Subcutaneous adipose tissue (tissue), 4 donors: Measurements from ENCODE around the gene GFRA4. TPM values are rescaled to one million over a fixed set of nuclear protein-coding genes. Genes with fewer than 3 reads are reported as not detected.

Source experiments
- total RNA-seq, 4 donors: library from RNA; depleted of rRNA; stranded (reverse); fragments of >200 nt; gene quantifications; one replicate each; pipeline ENCODE4 v1.1.0, GENCODE V29; 2016
- TF ChIP-seq, protein P1 (sequence below): fragments of 450-650 bp; IDR thresholded peaks from one replicate; pipeline ENCODE4 v1.5.1; 2016; ENCODE audit warnings: low read depth, mild to moderate bottlenecking, control low read depth, antibody characterized with exemption, moderate library complexity

Gene GFRA4
- total RNA-seq, 4 donors from 2014 or later: not detected

DNA sequence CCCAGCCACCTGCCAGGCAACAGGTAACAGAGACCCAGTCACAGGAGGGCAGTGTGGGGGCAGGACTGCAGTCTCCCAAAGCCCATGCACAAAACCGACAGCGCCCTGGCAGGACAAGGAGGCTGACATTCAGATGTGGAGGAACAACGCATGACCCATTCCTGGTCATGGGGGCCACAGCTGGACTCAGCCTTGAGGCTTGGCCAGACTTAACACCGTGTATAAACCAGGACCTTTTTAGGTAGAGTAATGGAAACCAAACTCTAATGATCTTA, 8.1 kb downstream of the GFRA4 start:
- TF ChIP-seq, protein P1, sequence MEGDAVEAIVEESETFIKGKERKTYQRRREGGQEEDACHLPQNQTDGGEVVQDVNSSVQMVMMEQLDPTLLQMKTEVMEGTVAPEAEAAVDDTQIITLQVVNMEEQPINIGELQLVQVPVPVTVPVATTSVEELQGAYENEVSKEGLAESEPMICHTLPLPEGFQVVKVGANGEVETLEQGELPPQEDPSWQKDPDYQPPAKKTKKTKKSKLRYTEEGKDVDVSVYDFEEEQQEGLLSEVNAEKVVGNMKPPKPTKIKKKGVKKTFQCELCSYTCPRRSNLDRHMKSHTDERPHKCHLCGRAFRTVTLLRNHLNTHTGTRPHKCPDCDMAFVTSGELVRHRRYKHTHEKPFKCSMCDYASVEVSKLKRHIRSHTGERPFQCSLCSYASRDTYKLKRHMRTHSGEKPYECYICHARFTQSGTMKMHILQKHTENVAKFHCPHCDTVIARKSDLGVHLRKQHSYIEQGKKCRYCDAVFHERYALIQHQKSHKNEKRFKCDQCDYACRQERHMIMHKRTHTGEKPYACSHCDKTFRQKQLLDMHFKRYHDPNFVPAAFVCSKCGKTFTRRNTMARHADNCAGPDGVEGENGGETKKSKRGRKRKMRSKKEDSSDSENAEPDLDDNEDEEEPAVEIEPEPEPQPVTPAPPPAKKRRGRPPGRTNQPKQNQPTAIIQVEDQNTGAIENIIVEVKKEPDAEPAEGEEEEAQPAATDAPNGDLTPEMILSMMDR: no peak

DNA sequence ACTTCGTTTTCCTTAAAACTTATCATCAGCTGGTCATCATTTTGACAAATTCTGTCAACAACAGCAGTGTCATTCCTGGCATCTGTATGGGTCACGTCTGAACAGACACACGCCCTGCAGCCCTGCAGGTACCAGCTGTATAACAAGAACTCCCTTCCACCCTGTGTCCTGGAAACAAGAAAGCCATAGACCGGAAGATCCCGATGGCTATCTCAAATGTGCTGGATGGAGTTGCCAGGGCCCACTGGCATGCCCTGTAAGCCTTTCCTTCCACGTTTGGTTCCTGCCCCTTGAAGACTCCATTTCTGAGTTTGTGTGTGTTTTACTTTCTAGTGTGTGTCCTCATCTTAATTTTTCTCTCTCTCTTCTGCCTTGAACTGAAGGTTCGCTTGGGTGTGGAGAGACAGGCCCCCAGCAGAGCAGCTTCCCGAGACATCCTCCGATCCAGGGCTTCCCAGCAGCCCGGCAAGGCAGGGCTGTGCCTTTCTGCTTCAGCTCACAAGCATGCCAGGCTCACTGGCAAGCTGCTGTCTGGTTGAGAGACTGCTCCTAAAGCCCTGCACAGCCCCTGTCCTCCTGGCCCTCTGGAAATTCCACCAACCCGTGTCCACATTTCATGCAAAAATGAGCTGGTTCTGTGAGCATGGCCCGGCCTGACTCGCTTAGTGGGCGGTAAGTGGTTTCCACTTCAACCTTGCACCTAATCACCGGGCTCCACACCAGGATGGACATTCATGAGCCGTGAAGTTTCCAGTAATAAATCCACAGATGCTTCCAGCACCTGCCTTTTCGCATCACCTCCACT, 8.7 kb downstream of the GFRA4 start:
- TF ChIP-seq, protein P1: no peak

DNA sequence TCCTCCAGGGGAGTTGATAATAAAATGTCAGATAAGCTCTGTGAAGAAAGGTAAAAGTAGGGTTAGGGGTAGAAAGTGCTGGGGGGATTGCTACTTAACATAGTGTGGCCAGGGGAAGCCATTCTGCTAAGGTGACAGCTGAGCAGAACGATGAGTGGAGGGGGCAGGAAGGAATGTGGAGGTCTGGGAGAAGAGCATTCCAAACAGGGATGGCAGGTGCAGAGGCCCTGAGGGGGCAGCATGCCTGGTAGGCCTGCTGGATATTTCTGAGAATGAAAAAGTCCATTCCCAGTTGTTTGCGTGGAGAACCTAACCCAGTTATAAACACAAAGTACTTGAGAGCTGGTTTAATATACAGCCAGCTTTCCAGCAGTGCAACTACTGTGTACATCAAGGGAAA, 9.3 kb downstream of the GFRA4 start:
- TF ChIP-seq, protein P1: no peak

DNA sequence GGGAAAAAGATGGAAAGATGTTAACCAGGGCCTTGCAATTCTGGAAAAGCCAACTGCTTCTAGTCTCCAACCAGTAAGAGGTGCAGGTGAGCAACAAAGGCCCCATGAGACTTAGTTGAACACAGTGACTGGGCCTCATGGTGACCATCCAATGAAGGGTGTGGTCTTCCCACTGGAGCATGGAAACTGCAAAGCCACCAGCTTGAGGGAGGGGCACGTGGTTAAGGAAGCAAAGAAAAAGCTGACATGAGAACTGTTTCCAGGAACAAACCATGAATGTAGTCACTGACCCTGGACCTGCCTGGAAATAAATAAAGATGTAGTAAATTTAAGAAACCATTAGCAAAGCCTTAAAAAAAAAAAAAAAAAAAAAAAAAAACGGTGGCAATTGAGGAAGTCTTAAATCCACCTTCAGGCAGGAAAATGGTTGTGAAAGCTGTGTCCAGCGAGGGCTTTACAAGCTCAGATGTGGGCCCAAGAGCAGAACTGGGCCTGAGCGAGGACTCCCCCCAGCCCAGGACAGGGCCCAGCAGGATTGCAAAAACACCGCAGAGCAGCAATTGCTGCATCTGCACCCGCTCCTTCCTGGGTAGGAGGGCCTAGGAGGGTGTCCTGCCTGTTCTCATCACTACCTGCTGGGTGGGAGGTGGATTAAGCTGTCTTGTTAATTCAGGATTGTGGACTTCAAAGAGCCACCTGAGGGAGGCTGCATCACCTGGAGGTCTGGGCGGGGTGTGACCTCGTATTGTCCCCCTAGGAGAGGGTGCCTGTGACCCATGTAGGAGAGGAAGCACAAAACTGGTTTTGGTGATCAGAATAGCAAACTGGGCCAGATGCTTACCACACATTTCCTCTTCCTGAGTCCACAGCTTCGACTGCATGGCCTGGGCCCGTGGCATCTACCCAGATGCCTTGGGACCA, 10.3 kb downstream of the GFRA4 start:
- TF ChIP-seq, protein P1: no peak

DNA sequence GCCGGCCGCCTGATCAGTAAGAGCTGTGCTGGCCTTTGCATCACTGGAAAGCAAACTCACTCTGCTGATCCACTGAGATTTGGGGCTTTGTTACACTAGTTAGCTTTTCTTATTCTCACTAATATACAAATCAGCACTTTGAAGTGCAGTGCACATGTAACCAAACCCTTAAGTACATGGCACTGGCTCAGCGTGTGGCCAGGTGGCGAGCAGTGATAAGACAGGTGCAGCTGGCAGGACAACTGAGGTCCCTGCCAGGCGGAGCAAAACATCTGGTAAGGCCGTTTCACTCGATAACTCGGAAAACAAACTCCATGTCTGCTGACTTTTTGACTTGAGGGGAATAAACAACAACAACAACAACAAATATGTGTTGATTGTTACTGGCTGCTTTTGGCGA, 11.0 kb downstream of the GFRA4 start:
- TF ChIP-seq, protein P1: no peak

DNA sequence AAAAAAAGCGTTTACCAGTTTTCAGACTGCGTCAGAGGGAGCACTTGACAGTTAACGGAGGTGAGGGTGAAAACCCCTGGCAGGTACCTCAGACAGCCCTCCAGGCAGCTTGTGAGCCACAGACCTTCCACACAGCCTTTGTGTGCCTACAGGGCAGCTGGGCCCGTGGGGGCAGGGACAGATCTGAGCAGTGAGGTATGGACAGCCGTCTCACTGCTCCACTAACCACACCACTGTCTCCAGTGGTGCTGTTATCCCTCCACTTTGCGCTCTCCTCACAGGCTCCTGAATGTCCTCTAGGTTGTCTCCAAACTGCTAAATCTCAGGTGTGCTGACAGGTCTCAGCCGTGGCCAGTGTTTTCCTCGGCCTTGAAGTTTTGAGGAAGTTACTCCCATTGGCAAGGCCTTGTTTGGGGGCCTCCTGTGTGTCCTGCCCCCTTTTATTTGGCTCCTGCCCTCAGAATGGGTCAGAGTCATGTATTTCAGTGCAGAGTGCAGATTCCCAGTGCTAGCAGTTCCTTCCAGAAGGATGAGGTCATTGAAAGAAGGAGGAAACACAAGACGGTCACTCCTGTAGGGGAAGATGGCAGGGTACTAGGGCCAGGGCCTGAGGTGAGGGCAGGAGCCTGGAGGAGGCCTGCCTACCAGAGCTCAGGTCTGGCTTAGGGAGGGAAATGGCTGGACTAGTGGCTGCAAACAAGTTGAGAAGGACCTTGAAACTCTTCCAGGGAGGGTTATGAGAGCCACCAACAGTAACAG, 11.8 kb downstream of the GFRA4 start:
- TF ChIP-seq, protein P1: no peak

DNA sequence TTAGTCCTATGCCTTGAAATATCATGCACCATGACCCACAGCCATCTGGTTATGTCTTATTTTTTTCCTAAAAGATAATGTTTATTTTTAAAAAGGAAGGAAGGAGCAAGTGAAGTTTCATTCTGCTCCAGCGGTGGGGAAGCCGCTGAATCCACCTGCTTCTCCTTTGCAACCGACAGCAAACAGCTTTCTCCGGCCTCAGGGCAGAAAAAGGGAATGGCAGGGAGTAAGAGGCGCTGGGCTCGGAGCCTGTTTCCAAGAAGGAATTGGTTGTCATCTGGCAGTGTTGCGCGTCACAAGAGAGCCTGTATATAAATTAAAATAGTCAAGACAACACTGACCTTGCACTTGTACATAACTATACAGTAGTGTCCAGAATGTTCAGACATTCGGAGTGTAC, 14.2 kb downstream of the GFRA4 start:
- TF ChIP-seq, protein P1: no peak
